HG03060 (cell line): ENCODE data around the gene FARP1.

Source experiments
- ATAC-seq: cut with Tn5 transposase; IDR thresholded peaks from one replicate; pipeline ENCODE4 v1.9.1; 2021; ENCODE audit warnings: low read depth, moderate number of reproducible peaks; ENCODE audit not compliant: unreplicated experiment

The FARP1 gene

DNA sequence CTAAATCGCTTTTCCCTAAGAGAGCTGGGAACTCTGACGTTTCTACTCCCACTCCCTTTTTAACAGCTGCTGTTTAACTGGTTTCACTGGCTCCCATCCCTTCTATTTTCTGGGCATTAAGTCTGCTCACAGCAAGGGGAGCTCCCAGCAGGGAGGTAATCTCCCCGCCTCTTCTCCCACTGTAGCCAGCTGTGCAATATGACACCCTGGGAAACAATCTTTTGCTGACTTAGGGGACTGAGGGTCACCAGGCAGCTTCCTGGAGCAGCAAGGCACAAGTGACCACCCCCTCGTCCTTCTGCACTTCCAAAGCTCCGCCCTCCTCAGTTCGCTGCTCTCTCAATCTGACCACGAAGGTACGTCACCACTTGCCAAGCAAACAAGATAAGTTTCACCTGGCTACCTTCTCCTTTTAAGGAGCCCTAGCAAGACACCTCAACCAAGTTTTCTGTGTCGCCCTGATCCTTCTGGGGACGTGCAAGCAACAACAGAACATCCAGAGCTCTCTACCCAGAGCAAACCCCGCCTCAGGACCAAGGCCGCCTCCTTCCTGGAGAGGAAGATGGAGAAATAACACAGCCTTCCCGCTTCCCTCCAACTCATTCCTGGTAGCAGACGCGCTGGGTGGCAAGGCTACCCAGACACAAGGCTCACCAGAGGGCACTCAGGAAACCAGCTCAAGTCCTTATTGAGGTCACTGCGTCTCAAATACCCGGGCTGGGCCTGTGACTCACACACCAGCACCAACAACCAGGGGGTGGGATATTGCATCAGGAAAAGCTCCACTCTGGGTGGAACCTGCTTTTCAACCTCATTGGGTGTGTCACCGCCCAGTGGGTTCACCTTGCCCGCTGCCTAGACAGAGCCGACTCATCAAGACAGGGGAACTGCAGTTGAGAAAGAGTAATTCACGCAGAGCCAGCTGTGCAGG lies 341.7 kb downstream of the FARP1 start:
- ATAC-seq: no peak

DNA sequence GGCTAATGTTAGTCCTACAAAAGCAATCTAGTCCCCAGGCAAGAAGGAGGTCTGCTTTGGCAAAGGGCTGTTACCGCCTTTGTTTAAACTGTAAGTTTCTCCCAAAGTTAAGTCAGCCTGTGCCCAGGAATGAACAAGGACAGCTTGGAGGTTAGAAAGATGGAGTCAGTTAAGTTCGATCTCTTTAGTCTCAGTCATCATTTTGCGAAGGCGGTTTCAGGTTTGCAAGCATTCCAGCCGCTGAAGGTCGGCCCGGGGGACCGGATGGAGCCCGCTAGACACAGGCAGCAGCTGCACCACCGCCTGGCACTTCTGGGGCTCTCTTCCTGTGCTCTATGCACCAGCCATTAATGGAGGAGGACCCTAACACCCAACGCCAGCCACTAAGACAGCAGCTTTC lies 342.7 kb downstream of the FARP1 start:
- ATAC-seq: no peak

DNA sequence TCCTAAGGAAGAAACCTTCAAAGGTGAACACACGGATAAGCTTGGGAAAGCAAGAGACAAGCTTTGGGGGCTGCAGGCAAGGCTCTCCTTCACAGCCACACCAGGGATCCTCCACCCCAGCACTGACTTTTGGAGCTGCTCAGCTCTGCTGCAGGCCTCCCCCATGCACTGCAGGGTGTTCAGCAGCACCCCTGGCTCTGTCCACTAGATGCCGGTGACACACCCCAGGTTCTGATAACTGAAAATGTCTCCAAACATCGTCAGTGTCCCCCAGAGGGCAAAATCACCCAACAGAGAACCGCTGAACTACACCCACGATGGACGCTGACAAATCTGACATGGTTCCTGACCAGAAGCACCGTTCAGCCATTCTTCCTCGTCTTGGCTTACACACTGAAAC lies 343.5 kb downstream of the FARP1 start:
- no peak for ATAC-seq

DNA sequence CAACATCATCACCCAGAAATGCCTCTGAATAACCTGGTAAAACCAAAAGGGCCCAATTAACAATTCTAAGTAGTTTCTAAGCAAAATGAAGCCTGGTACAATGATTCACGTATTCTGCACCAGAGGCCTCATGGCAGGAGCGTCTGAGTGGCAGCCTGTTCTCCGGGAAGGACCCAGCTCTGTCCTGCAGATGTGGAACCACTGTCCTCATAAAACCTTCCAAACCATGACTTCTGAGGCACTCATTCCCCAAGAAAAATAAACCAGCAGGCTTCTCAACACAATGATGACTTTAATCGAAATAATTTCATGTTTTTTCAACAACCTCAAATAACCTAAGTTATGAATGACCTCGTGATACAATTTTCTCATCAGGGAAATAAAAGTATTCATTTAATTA lies 344.1 kb downstream of the FARP1 start:
- no peak for ATAC-seq

DNA sequence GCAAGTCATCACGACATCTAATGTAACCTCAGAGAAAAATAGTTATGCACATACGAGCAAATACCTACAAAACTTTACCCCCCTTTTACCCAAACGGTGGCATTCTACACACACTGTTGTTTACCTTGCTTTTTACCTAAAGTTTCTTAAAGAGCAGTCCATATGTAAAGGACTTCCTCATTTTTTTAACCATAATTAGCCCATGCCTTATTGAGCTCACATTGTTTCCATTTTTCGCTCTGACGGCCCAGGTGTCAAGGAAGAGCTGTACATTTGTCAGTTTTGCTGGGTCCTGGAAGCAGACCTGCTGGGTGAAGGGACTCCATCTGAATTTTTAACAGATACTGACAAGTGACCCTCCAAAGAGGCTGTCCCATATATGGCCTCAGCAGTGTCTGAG lies 344.6 kb downstream of the FARP1 start:
- no peak for ATAC-seq

DNA sequence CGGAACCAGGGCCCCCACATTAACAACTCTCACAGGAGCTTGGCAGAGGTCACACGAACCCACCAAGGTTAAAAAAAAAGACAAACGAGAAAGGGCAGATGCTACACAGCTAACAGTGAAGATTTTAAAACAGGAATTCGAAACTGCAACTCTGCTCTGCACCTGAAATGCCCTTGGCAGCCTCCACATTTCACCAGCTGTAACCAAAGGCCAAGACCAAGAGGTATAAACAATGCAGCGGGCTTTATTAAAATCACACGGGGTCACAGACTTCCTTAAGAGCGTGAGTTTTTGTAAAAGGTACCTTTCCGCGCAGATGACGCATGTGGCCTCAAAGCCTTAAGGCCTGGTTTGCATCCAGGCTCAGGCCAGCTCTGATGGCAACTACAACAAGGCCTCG lies 345.8 kb downstream of the FARP1 start:
- ATAC-seq: no peak

DNA sequence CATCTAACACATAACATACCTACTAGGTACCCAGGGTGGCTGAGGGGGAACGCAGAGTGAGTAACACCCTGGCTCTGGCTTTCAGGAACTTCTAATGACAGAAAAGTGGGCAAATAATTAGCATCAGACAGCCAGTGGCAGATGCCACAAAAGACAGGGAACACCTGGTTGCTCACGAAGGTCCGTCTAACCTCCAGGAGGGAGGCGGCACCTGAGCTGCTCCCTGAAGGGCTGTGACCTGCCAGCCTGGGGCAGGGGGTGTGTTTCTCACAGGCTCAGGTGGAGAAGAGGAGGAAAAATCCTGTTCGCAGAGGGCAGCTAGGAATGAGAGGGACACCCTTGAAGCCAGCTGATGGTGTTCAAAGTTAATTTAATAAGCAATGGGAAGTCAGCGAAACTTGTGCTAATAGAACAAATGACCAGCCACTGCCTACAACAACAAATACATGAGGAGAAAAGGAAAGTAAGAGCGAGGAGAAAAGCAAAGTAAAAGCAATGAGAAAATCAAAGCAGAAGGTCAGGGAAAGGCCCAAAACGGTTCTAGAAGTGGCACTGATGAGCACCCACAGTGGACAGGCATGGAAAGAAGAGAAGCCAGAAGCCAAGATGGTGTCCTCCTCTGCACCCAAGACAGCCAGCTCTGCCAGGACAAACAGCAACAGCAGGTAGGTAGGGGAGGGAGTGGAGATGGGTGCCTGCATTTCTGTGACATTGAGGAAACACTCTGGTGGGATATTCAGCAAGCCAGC lies 346.7 kb downstream of the FARP1 start:
- ATAC-seq: no peak

DNA sequence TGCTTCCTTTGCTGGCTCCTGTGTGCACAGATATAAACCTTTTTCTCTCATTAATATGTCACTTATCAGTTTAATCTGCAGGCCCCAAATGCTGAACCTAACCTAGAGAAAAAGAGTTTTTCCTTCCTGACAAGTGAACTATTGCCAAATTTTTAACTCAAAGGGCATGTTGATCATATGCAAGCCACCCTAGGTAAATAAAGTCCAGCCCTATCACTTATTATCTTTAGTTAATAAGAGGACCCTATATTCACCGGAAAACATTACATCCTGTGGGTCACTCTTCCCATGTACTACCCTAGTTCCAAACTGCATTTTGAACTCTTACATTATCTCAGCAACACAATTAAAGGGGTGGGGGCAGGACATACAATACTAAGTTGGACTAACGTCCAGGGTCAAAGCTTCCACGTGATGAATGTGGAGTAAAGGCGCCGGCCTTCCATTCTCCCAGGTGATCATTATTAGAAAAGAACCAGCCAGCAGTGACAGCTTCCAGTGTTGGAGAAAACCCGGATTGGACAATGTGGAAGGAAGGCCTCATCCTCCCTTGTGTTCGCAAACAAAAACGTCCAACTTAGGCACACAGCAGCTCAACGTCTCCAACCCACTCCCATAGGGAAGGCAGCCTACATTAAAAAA lies 347.4 kb downstream of the FARP1 start:
- no peak for ATAC-seq

DNA sequence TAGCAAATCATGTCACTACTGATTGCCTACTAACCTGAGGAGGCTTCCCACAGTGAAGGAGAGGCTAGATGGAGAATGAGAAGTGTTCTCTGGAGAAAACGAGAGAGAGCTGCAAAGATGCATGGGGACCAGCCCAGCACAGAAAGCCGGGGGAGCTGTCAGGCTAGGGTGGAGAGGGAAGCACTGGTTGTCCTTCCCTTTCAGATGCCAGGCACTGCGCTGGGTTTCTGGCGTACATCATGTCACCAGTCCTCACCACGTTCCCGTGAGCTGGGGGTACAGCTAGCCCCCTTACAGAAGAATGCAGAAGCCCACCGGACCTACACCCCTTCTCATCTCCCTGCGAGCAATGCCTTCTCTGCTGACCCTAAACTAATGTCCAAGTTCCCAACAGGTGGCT lies 348.0 kb downstream of the FARP1 start:
- ATAC-seq: no peak

DNA sequence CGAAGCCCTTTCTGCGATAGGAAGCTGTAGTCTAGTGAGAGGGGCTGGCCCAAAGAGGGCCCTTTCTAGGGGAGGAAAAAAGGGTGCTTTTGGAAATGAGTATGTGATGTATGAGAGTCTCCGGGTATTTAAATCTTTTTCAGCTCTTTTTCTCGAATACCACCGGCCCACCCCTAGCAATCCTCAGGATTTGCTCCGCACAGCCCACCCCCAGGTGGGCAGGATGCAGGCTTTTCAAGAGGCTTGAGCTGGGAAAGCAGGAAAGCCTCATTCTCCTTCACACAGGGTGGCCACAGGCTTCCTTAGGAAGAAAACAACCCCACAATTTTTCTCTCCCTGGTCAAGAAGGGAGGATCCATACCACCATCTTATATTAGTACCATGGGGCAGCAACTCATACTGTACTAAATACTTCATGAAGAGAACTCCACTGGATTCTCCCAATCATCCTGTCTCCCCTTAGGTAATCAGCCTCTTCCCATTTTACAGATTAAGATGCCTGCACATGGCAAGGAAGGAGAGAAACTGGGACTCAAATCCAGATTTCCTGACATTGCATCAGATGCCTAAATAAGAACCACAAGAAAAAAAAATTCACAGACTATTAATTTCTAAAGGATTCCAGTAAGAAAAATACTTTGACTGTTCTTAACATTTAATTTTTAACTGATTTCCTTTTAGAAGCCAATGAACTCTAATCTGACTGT lies 349.6 kb downstream of the FARP1 start:
- ATAC-seq: no peak

DNA sequence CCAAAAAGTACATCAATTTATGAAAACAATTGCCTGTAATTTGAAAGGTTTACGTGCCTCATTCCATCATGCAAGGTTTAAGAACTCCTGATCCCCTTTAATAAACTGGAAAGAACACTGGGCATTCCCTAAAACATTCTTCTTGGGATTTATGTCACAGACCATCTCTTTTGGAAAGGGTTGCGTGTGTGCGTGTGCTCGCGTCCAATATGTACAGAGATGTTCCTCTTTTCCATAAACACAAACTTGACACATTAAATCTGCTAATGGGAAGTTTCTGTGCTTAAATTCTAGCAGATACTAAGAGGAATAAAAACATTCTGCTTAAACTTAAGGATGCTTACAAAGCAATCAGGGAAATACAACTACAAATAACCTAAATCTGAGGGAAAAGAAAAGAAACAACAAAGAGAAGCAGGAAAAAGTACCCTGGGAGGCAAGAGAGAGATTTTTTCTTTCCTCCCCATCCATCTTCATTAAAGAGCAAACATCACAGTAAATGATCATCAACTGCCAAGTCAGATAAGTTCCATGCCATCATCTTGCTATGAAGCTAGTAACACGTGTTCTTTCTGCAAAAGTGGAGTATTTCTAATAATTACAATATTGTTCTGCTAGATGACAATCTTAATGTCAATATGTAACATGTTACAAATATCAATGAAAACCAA lies 350.3 kb downstream of the FARP1 start:
- ATAC-seq: no peak

DNA sequence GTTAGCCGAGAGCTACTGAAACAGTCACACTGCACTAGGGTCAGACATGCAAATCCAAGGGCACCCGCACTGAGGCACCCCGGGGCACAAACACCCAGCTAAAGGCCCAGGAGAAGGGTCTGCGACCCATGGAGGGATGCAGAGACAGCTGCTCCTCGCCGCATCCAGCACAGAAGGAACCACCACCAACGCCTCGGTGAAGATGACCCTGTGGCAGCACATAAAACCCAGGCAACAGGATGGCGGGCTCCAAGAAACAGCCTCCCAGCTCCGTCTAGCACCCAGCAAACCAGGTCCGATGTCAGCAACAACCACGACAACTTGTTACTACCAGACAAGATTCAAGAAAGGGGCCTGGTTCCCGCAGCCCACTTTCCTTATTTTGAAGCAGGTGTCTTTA lies 351.9 kb downstream of the FARP1 start:
- no peak for ATAC-seq

DNA sequence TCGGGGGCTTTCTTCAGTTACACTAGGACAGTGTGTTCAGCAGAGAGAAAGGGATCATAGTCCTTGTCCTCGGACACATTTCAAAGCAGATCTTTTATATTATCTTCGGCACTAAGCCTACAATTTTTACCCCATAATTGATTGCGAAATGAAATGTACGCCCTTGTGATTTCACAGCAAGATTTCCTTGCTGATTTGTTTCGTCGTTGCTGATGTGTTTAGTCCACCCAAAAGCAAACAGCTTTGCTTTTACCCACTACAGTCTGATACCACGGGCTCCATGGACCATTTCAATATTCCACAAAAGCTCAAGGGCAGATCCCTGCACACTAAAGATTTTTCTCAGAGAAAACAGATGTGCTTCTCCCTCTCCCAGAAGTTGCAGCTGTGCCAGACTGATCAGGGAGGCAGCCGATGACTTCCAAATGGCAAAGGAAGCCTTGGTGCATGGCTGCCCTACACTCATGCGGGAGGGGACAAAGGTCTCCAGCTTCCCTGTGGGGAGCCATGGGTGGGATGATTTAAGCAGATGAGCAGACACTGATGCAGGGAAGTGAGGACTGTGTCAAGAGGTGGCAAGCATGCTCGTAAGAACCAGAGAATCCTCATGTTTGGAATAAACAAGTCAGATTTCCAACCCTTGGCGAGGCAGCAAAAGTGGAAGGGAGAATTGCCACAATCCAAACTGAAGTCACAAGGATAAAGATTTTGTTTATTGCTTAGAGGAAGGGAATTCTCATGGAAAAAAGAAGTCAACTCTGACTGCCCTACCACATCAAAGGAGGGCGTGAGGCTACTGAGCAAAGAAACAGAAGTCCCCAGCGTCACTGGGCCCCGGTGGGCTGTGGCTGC lies 353.0 kb downstream of the FARP1 start:
- no peak for ATAC-seq

DNA sequence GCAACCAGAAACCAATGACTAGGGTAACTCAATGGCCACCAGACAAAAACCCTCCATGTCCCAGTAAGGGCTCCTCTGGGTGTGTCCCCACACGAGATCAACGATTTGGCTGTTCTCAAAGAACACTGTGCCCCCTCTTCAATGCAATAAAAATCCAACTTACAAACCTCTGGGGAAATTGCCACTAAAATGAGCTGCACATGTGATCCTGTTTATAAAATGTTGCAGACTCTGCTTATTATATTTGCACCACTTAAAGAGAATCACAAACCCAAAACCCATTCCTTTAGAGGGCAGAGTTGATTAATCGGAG lies 353.5 kb downstream of the FARP1 start:
- ATAC-seq: no peak

DNA sequence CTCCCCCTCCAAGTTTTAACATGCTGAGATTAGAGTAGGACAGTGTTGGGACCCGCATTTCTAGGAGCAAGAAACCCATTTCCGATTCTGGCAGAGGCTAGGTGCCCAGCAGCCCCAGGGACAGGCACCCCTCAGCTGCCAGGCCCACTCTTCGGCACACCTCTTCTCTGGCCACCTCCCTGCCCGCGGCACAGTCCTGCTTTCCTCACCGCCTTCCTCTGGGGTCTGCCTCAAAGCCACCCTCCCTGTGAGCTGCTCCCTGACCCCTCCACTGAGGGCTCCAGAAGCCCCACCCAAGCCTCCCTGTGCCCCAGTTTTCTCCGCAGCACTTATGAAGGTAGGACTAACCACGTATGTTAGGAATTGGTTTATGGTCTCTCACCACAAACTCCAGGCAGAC lies 354.1 kb downstream of the FARP1 start:
- no peak for ATAC-seq

DNA sequence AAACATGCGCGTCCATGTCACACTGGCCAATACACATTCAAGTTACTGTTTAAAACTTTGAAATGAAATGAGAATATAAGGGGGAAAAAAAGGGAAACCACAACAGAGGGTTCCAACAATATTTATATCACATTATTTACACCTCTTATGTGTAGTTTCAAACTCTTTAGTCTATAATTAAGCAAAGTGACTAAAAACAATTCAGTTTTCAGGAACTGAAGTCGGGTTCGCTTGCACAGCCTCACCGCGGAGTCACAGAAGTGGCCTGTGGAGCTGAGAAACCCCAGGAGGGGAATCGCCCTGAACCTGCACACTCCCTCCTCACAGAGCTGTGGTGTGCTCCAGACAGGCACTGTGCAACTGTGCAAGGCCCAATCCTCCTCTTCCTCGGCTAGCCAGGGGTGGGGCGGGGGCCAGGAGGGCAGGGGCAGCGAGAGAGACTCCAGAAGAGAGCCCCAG lies 358.1 kb downstream of the FARP1 start:
- peak; percentile 62 for ATAC-seq

DNA sequence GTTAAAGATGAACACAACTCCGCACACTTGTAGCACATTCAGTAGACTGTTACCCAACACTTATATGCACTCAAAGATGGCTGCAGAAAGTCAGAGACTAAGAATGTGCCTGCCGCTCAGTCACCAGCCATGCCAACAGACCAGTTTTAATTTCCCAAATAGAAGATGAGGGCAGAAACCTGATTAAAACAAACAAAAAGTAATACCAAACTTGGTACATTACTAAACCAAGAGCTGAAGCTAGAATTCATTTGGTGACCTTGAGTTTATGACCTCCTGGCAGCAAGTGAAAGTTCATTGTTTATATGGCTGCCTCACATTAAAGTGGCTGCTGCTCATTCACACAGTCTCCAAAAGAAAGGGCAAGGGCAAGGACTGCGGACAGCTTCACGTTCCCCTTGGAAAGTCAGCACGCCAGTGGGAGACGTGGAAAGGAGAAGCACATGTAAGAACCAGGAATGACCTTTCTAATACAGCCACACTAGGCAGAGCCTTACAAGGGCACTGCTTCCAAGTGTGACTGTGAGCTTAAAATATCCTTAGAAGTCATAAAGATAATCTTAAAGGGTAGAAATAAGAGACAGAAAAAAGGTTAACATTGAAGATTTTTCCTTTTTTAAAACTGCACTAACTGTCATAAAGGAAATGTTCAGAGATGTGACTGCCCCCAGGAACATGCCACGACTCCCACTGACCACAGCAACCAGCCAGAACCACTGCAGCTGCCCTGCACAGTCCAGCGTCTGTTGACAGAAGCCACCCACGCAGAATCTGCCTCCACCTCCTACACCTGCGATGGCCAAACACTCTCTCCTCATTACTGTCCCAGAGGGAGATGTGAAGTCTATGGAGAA lies 360.5 kb downstream of the FARP1 start:
- ATAC-seq: no peak

DNA sequence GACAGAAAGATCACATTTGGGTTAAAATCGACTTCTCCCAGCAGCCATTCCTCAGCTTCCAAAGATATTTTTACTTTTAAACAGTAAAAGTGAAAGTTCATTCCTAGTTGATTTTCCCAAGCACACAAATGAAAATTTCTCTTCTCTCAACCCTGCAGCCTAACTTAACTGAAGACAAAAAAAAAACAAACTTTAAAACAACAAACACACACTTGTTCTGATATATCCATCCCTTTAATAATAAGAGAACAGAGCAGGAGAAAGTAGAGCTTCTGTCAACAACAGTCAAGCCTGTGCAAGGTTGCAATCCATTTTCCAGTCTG lies 361.1 kb downstream of the FARP1 start:
- no peak for ATAC-seq
